ENCODE measurements around the gene ANKRD55. TPM values are rescaled to one million over a fixed set of nuclear protein-coding genes. Genes with fewer than 3 reads are reported as not detected.
A peak's percentile ranks its signal among the peaks of the same experiment; 100 is the strongest.

ANKRD55 gene
- total RNA-seq, 1 donor from 2014 or later = not detected

- ATAC-seq = no peak
- intact Hi-C loops (cut with DNase I) = no loop called here
- DNase-seq (ENCODE audit: missing footprints) = no peak
Observed at GRCh38 chr5:56183506-56183905, 49.6 kb downstream of the ANKRD55 start.

GRCh38 chr5:56179442-56179841 lies 53.7 kb downstream of the ANKRD55 start:
- DNase-seq (ENCODE audit: missing footprints) (no peak), ATAC-seq (no peak)
- intact Hi-C loops (cut with DNase I) = loop anchor here (10.0 kb wide), 1 partner anchor 185 kb away; the partner anchor contains the start of gene IL6ST

GRCh38 chr5:56178823-56179222 lies 54.3 kb downstream of the ANKRD55 start:
- intact Hi-C loops (cut with DNase I) = loop anchor here (10.0 kb wide), 1 partner anchor 184 kb away; the partner anchor contains the start of gene IL6ST
- DNase-seq (ENCODE audit: missing footprints) (no peak), ATAC-seq (no peak)

GRCh38 chr5:56176871-56177533 lies 56.1 kb downstream of the ANKRD55 start:
- ATAC-seq (peak; percentile 21), DNase-seq (ENCODE audit: missing footprints) (no peak)
- intact Hi-C loops (cut with DNase I) = loop anchor here (10.0 kb wide), 1 partner anchor 182 kb away; the partner anchor contains the start of gene IL6ST

GRCh38 chr5:56176155-56176798 lies 56.9 kb downstream of the ANKRD55 start:
- ATAC-seq = peak; percentile 82
- intact Hi-C loops (cut with DNase I) = loop anchor here (10.0 kb wide), 1 partner anchor 181 kb away; the partner anchor contains the start of gene IL6ST
- no peak for DNase-seq (ENCODE audit: missing footprints)

- ATAC-seq = peak; percentile 67
- intact Hi-C loops (cut with DNase I) = loop anchor here (10.0 kb wide), 1 partner anchor 181 kb away; the partner anchor contains the start of gene IL6ST
- DNase-seq (ENCODE audit: missing footprints) = no peak
Observed at GRCh38 chr5:56175488-56175887, 57.6 kb downstream of the ANKRD55 start.

- no peak for ATAC-seq
Observed at GRCh38 chr5:56175021-56175420, 58.1 kb downstream of the ANKRD55 start.

GRCh38 chr5:56172241-56172640 lies 60.9 kb downstream of the ANKRD55 start:
- ATAC-seq (no peak), DNase-seq (ENCODE audit: missing footprints) (no peak)
- intact Hi-C loops (cut with DNase I) = loop anchor here (10.0 kb wide), 1 partner anchor 177 kb away; the partner anchor contains the start of gene IL6ST

More at GRCh38 chr5:56175021-56175420, 58.1 kb downstream of the ANKRD55 start:
- intact Hi-C loops (cut with DNase I) = loop anchor here (10.0 kb wide), 1 partner anchor 180 kb away; the partner anchor contains the start of gene IL6ST
- no peak for DNase-seq (ENCODE audit: missing footprints)

- intact Hi-C loops (cut with DNase I) = loop anchor here (10.0 kb wide), 1 partner anchor 176 kb away; the partner anchor contains the start of gene IL6ST
- DNase-seq (ENCODE audit: missing footprints) (no peak), ATAC-seq (peak; percentile 35)
Observed at GRCh38 chr5:56170557-56170956, 62.6 kb downstream of the ANKRD55 start.

- DNase-seq (ENCODE audit: missing footprints) = no peak
- ATAC-seq = no peak
- intact Hi-C loops (cut with DNase I) = loop anchor here (10.0 kb wide), 1 partner anchor 175 kb away; the partner anchor contains the start of gene IL6ST
Observed at GRCh38 chr5:56169949-56170348, 63.2 kb downstream of the ANKRD55 start.

GRCh38 chr5:56169281-56169680 lies 63.8 kb downstream of the ANKRD55 start:
- ATAC-seq (no peak), DNase-seq (ENCODE audit: missing footprints) (no peak)
- intact Hi-C loops (cut with DNase I) = no loop called here

GRCh38 chr5:56168066-56168478 lies 65.1 kb downstream of the ANKRD55 start:
- intact Hi-C loops (cut with DNase I) = no loop called here
- DNase-seq (ENCODE audit: missing footprints) (no peak), ATAC-seq (no peak)

GRCh38 chr5:56167519-56167918 lies 65.6 kb downstream of the ANKRD55 start:
- ATAC-seq (no peak), DNase-seq (ENCODE audit: missing footprints) (no peak)
- intact Hi-C loops (cut with DNase I) = no loop called here

- intact Hi-C loops (cut with DNase I) = no loop called here
- no peak for ATAC-seq
- DNase-seq (ENCODE audit: missing footprints) = no peak
Observed at GRCh38 chr5:56166671-56167385, 66.3 kb downstream of the ANKRD55 start.

- intact Hi-C loops (cut with DNase I) = no loop called here
- ATAC-seq (peak; percentile 50), DNase-seq (ENCODE audit: missing footprints) (no peak)
Observed at GRCh38 chr5:56164376-56164775, 68.8 kb downstream of the ANKRD55 start.

GRCh38 chr5:56161927-56162326 lies 71.2 kb downstream of the ANKRD55 start:
- ATAC-seq = no peak
- intact Hi-C loops (cut with DNase I) = no loop called here
- no peak for DNase-seq (ENCODE audit: missing footprints)

- no peak for ATAC-seq
Observed at GRCh38 chr5:56161439-56161823, 71.7 kb downstream of the ANKRD55 start.

GRCh38 chr5:56160723-56161438 lies 72.2 kb downstream of the ANKRD55 start:
- intact Hi-C loops (cut with DNase I) = no loop called here
- DNase-seq (ENCODE audit: missing footprints) (no peak), ATAC-seq (no peak)

More at GRCh38 chr5:56161439-56161823, 71.7 kb downstream of the ANKRD55 start:
- DNase-seq (ENCODE audit: missing footprints) = no peak
- intact Hi-C loops (cut with DNase I) = no loop called here

Measured in Right ventricle myocardium inferior (tissue), 1 donor.